ENCODE data around the gene SLC46A1.

The SLC46A1 gene

GRCh38 chr17:28385406-28385805 is 20.6 kb downstream of the SLC46A1 start:
- peak overlapping the region in 6 of 7 experiments; percentile 45 to 65 (median 48) for H3K4me3 ChIP-seq
- H3K27ac ChIP-seq, result peak overlapping the region in 5 of 21 experiments; percentile 22 to 75 (median 49)

- H3K27ac ChIP-seq, result peak overlapping the region in 12 of 21 experiments; percentile 2 to 75 (median 36)
Observed at GRCh38 chr17:28385037-28385400, 21.0 kb downstream of the SLC46A1 start.

GRCh38 chr17:28384281-28385036 is 21.6 kb downstream of the SLC46A1 start:
- H3K27ac ChIP-seq, result peak overlapping the region in 15 of 21 experiments; percentile 2 to 75 (median 49)

More at GRCh38 chr17:28385037-28385400, 21.0 kb downstream of the SLC46A1 start:
- peak overlapping the region; percentile 45 to 65 (median 47) for H3K4me3 ChIP-seq

GRCh38 chr17:28381141-28381825 is 24.7 kb downstream of the SLC46A1 start:
- H3K27ac ChIP-seq, result no peak overlapping the region
- H3K4me3 ChIP-seq, result peak overlapping the region in 2 of 7 experiments; percentile 13 to 30

More at GRCh38 chr17:28384281-28385036, 21.6 kb downstream of the SLC46A1 start:
- H3K4me3 ChIP-seq, result peak overlapping the region; percentile 45 to 65 (median 47)

GRCh38 chr17:28379814-28380801 is 25.9 kb downstream of the SLC46A1 start:
- Histone ChIP-seq H3K4me3 (no peak overlapping the region), H3K27ac (no peak overlapping the region)

GRCh38 chr17:28372945-28373274 is 33.1 kb downstream of the SLC46A1 start:
- H3K27ac ChIP-seq, result no peak overlapping the region
- H3K4me3 ChIP-seq, result peak overlapping the region in 2 of 7 experiments; percentile 44 to 52

- H3K27ac ChIP-seq, result peak overlapping the region in 16 of 21 experiments; percentile 23 to 72 (median 56)
- peak overlapping the region; percentile 43 to 55 (median 48) for H3K4me3 ChIP-seq
Observed at GRCh38 chr17:28372203-28372944, 33.6 kb downstream of the SLC46A1 start.

- H3K4me3 ChIP-seq, result peak within 1 kb of the TSS; percentile 43 to 55 (median 48)
Observed at GRCh38 chr17:28371245-28372202, 34.5 kb downstream of the SLC46A1 start, which contains the start of gene SARM1. Gene SARM1 (plus strand): TSS chr17:28371694. CDS start chr17:28372033, 339 bp downstream.

GRCh38 chr17:28370744-28371103 is 35.3 kb downstream of the SLC46A1 start:
- peak overlapping the region in 7 of 21 experiments; percentile 17 to 69 (median 30) for H3K27ac ChIP-seq

More at GRCh38 chr17:28371245-28372202, 34.5 kb downstream of the SLC46A1 start, which contains the start of gene SARM1:
- H3K27ac ChIP-seq, result peak within 1 kb of the TSS in 17 of 21 experiments; percentile 18 to 72 (median 54)

GRCh38 chr17:28370035-28370743 is 35.8 kb downstream of the SLC46A1 start, which contains the start of gene VTN:
Gene VTN (minus strand): TSS chr17:28370307. CDS start chr17:28370203, 104 bp downstream.
- Histone ChIP-seq H3K4me3 (peak within 1 kb of the TSS in 6 of 7 experiments; percentile 43 to 55 (median 47)), H3K27ac (peak within 1 kb of the TSS in 10 of 21 experiments; percentile 5 to 70 (median 30))

More at GRCh38 chr17:28370744-28371103, 35.3 kb downstream of the SLC46A1 start:
- H3K4me3 ChIP-seq, result no peak overlapping the region

- Histone ChIP-seq H3K4me3 (no peak overlapping the region), H3K27ac (peak overlapping the region in 3 of 21 experiments; percentile 29 to 64 (median 42))
Observed at GRCh38 chr17:28369684-28370034, 36.4 kb downstream of the SLC46A1 start.

- Histone ChIP-seq H3K27ac (no peak overlapping the region), H3K4me3 (no peak overlapping the region)
Observed at GRCh38 chr17:28368915-28369683, 36.9 kb downstream of the SLC46A1 start.

GRCh38 chr17:28368306-28368831 is 37.6 kb downstream of the SLC46A1 start:
- Histone ChIP-seq H3K4me3 (no peak overlapping the region), H3K27ac (no peak overlapping the region)

- no peak overlapping the region for H3K4me3 ChIP-seq
- no peak overlapping the region for H3K27ac ChIP-seq
Observed at GRCh38 chr17:28367641-28368305, 38.2 kb downstream of the SLC46A1 start.

- Histone ChIP-seq H3K4me3 (no peak overlapping the region), H3K27ac (no peak overlapping the region)
Observed at GRCh38 chr17:28366605-28367004, 39.4 kb downstream of the SLC46A1 start.

Measured in skin epidermis (tissue), 12 donors.